ENCODE data around the gene PAQR7.

PAQR7 gene, protein sequence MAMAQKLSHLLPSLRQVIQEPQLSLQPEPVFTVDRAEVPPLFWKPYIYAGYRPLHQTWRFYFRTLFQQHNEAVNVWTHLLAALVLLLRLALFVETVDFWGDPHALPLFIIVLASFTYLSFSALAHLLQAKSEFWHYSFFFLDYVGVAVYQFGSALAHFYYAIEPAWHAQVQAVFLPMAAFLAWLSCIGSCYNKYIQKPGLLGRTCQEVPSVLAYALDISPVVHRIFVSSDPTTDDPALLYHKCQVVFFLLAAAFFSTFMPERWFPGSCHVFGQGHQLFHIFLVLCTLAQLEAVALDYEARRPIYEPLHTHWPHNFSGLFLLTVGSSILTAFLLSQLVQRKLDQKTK

DNA sequence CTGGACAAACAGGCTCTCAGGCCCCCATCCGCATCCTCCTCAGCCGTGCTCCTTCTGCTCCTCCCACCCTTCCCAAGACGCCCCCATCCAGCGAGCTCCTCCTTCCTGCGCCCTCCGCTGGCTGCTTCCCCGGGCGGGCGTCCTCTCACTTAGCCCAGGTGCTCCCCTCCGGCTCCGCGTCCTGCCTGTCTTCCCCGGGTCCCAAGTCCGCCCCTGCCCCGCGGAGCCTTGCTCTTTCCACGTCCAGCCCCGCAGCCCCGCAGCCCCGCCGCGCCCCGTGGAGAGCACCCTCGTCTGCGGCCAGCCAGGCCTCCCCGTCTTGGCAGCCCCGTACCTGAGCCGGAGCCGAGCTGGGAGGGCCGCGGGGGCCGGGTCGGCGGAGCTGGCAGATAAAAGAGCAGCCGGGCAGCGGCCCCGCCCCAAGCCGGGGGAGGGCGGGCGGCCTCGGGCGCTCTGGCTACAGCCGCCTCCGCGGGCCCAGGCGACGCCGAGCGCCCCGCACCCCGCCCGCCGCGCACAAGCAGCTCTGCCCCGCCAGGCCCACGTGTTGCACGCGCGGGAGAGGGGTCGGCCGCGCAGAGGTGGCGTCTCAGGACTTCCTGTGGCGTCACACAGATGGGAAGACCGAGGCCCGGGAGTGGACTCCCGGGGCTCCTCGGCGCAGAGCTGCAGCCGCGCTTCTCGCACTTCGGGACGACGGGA lies at the start of gene PAQR7:
PAQR7 (minus strand) TSS at position 555 of the 702 bp plus-strand sequence. CDS start 11,869 bp downstream, outside the sequence.
- peak within 1 kb of the TSS; percentile 97 for H3K27ac ChIP-seq
- TF ChIP-seq, protein P1, sequence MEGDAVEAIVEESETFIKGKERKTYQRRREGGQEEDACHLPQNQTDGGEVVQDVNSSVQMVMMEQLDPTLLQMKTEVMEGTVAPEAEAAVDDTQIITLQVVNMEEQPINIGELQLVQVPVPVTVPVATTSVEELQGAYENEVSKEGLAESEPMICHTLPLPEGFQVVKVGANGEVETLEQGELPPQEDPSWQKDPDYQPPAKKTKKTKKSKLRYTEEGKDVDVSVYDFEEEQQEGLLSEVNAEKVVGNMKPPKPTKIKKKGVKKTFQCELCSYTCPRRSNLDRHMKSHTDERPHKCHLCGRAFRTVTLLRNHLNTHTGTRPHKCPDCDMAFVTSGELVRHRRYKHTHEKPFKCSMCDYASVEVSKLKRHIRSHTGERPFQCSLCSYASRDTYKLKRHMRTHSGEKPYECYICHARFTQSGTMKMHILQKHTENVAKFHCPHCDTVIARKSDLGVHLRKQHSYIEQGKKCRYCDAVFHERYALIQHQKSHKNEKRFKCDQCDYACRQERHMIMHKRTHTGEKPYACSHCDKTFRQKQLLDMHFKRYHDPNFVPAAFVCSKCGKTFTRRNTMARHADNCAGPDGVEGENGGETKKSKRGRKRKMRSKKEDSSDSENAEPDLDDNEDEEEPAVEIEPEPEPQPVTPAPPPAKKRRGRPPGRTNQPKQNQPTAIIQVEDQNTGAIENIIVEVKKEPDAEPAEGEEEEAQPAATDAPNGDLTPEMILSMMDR (conservative IDR thresholded peaks at IDR 0.05): no peak; the same call in 1 of the 2 replicates

DNA sequence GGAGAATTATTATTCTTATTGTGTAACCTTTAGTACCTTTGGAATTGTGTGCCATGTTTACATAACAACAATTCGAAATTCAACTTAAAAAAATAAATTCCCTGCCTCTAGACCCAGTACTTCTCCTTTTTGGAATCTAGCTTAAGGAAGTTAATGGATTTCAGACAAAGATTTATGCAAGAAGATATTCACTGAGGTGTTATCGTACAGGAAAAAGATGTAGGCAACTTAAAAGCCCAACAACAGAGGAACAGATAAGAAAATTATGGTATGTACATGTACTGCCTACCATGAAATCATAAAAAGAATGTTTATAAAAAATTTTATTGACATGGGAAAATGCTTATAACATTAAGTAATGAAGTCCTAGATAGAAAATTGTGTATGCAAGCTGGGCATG lies 48.9 kb upstream of the PAQR7 start:
- TF ChIP-seq, protein P1 (conservative IDR thresholded peaks at IDR 0.05): no peak
- no peak overlapping the region for H3K27ac ChIP-seq

DNA sequence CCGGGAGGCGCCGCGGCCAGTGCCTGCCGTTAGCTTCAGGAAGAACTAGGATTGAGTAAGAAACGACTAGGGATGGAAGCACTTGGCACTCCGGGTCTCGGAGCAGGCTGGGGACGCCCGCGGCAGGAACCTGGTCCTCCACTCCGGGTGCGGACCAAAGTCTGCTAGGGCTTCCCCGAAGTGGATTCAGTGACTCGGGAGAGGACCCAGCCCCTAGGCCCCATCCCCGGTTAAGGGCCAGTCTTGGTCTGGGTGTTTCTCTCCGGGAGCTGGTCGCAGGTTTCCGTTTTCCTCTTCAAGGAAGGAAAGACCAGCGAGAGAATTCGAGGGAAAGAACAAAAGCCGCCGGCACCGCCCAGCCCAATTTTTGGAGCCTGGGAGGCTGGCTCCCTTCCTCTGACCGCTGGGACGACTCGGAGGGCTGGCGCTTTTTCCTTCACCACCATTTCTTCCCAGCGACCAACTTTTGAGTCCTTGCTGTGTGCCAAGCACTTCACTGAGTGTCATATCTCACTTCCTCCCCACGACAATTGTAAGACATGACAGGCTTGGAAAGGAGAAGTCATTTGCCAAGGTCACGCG lies 47.6 kb upstream of the PAQR7 start:
- peak overlapping the region; percentile 73 for H3K27ac ChIP-seq

DNA sequence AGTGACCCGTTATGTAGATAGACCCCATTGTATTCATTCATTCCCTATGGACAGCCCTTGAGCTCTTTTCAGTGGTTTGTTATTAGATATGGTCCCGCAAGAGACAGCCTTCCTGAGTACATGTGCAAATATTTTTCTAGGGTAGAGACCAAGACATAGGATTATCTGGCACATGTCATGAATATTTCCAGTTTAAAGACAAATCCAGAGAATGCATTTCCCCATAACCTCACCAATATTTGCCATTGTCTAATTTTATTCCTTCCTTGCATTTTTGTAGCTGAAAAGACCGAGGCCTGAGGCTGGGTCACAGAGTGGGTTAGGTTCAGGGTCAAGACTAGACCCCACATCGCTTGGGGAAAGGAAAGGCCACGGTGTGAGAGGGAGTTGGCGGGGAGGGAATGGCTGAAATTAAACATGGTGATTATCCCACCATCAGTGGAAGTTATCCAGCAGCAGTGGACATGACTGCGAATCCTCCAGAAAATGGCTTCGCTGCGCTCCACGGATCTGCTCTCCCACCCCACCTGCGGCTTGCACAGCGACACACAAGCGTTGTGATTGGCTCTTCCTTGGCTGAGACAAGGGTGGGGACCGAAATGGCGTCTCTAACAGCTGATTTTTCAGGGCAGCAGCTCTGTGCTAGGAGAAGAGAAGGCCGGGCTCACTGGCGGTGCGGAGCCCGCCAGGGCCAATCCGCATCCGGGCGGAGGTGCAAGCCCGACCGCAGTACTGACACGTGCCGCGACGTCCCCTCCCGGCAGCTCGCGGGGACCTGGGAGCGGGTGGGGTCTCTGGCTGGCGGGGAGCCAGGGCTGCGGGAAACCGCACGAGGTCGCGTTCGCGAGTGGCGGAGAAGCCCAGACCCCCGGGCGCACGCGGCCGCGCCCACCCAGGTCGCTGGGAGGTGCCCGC lies 46.8 kb upstream of the PAQR7 start:
- peak overlapping the region; percentile 73 for H3K27ac ChIP-seq
- TF ChIP-seq, protein P1 (conservative IDR thresholded peaks at IDR 0.05): no peak

More for the DNA sequence above, 47.6 kb upstream of the PAQR7 start:
- TF ChIP-seq, protein P1 (conservative IDR thresholded peaks at IDR 0.05): no peak

DNA sequence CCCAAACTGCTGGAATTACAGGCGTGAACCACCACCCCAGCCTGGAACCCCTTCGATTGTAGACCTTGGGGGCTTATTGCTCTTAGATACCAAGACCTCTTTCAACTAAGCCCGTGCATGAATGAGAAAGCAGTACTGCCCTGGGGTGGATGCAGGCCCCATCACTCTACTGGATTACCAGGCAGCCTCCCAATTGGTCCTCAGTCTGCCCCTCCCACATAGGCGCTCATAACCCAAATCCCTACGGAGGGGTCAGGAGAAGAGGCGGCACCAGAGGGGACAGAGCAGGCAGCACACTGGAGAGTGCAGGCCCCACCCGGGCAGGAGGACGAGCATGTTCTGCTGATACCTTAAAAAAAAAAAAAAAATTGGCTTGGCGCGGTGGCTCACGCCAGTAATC lies 43.1 kb upstream of the PAQR7 start:
- TF ChIP-seq, protein P1 (conservative IDR thresholded peaks at IDR 0.05): no peak
- no peak overlapping the region for H3K27ac ChIP-seq

DNA sequence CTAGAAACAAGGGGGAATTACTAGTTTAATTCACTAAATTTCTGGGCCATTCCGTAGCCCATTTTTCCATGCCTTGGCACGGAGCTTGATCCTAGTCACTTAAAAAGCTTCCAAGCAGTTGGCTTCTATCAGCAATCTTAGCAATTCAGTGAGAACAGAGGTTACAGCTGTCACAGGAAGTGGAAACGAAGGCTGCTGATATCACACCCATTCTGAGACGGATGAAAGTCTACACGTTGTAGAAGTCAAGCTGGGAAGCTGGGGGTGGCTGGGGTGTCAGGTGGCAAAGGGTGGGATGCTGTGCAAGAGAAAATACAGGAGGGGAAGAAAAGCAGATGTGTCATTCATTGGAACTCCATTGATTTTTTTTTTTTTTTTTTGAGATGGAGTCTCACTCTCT lies 42.5 kb upstream of the PAQR7 start:
- TF ChIP-seq, protein P1 (conservative IDR thresholded peaks at IDR 0.05): no peak
- H3K27ac ChIP-seq: no peak overlapping the region
